Suprapubic skin (tissue), 3 donors: ENCODE results near the gene MRFAP1L1.

ENCODE experiments used
- POLR2AphosphoS5 ChIP-seq, 3 donors: sonication (generic); formaldehyde crosslinking; IDR thresholded peaks; one replicate each; pipeline ENCODE4 v1.6.1; 2017; ENCODE audit warnings: antibody characterized with exemption in 3 of 3
- TF ChIP-seq, protein P1 (sequence below), 2 donors: fragments of 200-600 bp in 1 of 2; fragments of 450-650 bp in 1 of 2; sonication (generic) in 1 of 2; IDR thresholded peaks; one replicate each; pipeline ENCODE4 v1.5.1; 2016 to 2019; ENCODE audit warnings: antibody characterized with exemption in 2 of 2, mild to moderate bottlenecking in 1 of 2, moderate library complexity in 1 of 2

DNA sequence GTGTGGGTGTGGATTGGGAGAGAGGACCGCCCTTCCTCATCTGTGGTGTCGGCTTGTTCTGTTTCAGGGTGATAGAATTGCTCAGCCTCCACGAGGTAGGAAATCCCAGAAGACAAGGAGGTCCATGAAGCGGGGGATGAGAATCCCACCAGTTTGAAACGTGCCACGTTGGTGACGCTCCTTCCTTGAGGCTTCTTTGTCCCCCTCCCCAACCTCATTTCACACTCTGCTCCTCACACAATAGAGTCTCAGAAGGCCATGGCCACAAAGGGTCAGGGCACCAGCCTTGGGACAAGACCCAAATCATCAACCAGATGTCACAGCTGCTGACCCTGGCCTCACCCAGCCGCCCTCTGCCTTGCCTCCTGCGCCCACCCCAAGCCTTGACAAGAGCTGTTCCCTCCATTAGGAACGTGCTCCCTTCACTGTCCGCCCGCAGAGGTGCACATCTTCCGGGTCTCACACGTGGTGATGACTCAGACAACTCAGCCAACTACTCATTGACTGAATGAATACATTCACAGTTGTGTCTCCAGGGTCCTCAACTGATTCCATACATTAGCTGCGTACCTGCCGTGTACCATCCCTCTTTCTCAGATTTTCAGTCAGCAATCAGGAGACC, 24.6 kb upstream of the MRFAP1L1 start:
- TF ChIP-seq POLR2AphosphoS5 (IDR thresholded peaks at IDR 0.05) = no peak
- TF ChIP-seq, protein P1, sequence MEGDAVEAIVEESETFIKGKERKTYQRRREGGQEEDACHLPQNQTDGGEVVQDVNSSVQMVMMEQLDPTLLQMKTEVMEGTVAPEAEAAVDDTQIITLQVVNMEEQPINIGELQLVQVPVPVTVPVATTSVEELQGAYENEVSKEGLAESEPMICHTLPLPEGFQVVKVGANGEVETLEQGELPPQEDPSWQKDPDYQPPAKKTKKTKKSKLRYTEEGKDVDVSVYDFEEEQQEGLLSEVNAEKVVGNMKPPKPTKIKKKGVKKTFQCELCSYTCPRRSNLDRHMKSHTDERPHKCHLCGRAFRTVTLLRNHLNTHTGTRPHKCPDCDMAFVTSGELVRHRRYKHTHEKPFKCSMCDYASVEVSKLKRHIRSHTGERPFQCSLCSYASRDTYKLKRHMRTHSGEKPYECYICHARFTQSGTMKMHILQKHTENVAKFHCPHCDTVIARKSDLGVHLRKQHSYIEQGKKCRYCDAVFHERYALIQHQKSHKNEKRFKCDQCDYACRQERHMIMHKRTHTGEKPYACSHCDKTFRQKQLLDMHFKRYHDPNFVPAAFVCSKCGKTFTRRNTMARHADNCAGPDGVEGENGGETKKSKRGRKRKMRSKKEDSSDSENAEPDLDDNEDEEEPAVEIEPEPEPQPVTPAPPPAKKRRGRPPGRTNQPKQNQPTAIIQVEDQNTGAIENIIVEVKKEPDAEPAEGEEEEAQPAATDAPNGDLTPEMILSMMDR (IDR thresholded peaks at IDR 0.05) = no peak
